Measurements from ENCODE around the gene COMMD4.

COMMD4 gene

GRCh38 chr15:75357976-75358673 lies 22.3 kb downstream of the COMMD4 start:
- no peak for DNase-seq

DNA sequence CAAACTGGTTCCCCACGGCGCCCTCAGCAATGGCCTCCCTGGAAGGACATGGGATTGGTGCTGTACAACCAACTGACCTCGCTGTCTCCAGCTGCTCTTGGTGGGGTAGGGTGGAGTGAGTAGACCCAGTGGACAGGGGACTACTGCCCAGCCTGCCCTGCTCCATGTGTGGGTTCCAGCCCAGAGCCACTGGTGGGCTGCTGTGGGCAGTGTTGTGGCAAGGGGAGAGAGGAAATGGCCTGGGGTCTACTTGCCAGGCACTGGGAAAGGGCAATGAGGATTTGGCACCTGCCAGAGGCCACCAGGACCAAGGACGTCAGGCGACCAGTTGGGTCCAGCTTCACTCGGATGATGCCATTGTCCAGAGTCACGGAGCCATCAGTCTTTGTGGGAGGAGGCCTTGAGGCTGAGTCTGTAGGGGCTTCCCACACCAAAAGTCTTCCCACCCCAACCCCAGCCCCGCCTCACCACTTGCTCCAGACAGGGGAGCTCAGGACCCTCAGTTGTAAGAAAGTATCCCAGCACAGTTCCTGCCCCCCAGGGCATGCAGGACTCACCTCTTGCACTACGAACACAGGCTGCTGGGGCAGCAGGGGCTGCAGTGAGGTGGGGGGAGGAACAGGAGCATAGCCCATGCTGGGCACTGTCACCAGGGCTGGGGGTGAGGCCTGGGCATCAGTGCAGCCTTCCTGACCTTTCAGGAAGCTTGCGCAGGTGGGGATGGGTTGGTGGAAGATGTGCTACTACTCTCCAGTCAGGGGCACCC lies 23.1 kb downstream of the COMMD4 start:
- DNase-seq = no peak

- DNase-seq = no peak
These were observed 23.8 kb downstream of the COMMD4 start for GRCh38 chr15:75359537-75360250.

DNA sequence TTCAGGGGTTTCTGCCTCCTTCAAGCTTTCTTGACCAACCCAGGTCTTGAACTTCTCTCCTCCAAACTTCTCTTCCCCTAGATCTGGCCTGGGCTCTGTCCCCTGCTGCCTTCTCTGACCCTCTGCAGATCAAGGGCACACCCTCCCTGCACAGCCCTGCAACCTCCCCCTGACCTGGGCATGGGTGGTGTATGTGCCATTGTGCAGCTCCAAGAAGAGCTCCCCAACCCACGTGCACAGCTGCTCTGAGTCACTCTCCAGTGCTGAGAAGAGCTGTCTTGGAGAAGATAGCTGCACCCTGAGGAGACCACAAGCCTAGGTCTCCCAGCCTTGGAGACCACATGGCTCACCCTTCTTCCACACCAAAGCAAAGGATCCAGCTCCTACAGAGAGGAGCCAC lies 24.5 kb downstream of the COMMD4 start:
- DNase-seq = no peak

- DNase-seq = no peak
These were observed 25.0 kb downstream of the COMMD4 start for GRCh38 chr15:75360856-75361255.

DNA sequence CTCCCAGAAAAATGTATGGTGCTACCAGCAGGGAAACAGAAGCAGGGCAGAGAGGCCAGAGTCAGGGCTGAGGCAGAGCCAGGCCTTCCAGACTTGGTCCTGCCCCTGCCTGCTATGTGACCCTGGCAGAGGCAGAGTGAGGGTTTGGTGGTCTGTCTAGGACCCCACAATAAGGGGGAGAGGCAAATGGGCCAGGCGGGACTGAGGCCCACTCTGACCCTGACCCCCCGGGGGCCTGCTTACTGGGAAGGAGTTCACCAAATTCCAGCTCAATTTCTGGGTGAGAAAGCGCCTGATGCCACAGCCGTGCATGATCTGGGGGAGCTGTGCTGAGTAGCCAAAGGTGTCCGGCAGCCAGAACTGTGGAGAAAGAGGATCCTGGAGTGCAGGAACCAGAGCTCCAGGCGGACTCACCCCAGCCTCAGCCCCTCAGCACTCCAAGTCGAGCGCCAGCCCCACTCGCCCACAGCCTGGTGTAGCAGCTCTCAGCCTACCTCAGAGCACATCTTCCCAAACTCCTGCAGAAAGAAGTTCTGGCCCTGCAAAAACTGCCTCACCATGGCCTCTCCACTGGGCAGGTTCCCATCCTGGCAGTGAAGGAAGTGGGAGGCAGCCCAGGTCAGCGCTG lies 25.6 kb downstream of the COMMD4 start:
- no peak for DNase-seq

DNA sequence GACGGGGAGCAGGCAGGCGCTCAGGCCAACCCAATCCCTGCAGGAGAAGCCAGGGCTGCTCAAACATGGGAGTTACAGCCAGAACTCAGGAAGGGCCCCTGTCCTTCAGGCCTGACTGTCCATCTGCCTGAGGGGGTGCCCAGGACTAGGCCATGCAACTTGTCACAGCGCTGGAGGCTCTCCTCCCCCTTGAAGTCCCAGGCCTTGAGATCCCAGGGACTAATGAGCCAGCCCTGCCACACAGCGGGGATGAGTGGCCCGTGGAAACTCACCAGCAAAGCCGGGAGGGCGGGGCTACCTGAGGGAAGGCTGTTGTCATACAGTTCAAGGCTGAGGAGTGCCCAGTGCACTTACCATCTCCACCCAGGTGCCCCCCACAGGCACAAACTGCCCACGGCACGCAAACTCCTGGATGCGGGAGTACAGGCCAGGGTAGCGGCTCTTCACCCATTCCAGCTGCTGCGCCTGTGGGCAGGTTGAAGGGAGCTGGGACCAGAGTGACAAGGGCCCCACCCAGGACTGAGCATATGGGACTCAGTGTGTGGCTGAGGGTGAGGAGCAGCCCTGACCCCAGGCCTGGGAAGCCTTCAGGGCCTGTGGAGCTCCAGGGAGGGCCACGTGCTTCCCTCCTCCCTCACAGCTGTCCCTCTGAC lies 26.3 kb downstream of the COMMD4 start:
- no peak for DNase-seq

DNA sequence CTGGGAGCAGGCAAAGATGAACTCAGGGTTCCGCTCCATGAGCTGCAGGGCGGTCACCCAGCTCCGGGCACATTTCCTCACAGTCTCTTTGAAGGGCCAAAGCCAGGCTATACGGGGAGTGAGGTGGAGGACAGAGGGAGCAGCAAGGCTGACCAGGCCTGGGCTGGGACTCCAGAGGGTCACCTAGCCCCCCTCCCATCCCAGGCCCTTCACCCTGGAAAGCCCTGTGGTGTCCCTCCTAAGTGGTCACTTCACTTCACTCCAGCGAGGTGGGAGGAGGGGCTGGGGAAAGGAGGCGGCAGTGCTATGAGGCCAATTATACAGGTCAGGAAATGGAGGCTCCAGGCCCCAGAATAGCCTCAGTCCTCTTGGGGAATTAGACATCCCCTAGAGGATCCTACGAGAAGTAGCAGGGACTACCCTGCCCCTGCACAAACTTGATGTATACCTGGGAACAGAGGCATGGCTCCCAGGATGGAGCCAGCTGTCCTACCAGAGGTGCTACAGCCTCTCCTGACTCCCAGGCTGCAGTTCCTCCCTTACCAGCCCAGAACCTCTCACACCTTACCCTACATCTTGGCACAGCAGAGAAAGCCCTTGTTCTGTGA lies 26.9 kb downstream of the COMMD4 start:
- no peak for DNase-seq

DNA sequence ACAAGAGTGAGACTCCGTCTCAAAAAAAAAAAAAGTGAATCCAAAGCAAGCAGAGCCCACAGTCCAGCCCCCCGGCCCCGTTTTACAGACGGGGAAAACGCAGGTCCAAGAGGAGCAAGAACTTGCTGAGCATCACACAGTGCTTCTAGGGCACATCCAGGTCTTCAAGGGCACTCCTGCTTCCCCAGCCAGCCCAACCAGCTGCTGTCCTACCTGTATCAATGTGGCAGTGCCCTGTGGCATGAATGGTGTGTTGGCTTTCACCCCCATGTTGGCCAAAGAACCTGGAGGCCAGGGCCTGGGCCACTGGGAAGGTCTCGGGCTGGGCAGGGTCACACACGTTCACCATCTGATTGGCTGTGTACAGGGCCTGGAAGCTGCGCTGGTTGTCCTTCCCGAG lies 27.9 kb downstream of the COMMD4 start:
- no peak for DNase-seq

- no peak for DNase-seq
These were observed 29.0 kb downstream of the COMMD4 start for GRCh38 chr15:75364881-75365280.

DNA sequence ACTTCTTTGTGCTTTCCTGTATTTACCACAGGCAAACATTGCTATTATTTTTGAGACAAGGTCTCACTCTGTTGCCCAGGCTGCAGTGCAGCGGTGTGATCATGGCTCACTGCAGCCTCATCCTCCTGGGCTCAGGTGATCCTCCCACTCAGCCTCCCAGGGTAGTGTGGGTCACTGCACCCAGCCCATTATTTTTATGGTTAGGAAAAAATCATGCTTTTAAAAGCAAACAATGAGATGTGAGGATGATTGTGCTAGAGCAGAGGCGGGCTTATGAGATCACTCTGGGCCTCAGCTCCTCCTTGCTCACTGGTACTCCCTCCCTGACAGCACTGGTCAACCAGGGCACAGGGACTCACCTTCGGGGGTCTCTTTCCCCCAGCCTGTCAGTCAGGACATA lies 30.3 kb downstream of the COMMD4 start:
- DNase-seq = no peak

DNA sequence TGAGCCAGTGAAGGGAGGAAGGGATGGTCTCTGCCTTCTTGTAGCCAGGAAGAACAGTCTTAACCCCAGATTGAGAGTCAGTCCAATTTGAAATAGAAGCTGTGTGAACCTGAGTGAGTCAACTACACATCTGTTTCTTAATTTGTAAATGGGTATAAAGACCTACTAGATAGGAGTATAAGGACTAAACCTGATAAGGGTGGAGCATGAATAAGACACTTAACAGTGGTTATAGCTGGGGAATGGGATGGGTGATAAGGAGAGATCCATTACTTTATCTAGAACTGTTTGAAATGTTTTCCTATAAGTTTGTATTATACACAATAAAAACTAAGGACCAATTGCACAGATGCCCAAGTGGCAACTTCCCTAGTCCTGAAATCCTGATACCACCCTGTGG lies 31.1 kb downstream of the COMMD4 start:
- DNase-seq = no peak

GRCh38 chr15:75367406-75367912 lies 31.6 kb downstream of the COMMD4 start:
- no peak for DNase-seq

GRCh38 chr15:75367913-75368688 lies 32.2 kb downstream of the COMMD4 start, which contains the start of gene MAN2C1:
Gene MAN2C1 (minus strand): TSS chr15:75368607. CDS start chr15:75368583, 24 bp downstream.
- DNase-seq = peak; percentile 92

DNA sequence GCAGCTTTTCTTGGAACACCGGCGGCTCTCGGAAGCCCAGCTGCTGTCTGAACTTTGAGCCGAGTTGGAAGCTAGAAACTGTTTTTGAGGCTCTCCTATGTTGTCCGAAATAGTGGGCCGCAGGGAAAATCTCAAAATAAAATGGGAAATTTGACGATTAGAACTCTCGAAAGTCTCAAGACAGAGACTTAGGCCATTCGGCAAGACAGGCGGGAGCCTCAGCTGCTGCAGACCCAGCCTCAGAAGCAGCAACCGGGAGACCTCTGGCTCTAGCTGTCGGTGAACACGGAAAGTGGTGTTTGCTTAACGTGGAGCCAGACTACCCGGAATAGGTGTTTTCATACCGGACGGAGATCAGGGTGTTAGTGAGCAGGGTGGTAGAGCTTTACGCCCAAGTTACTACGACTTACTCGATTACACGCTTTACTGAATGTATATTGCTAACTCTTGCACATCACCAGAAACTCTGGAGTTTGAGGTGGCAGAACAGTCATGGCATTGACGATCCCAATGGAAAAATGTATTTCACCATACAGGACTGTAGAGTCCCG lies 32.9 kb downstream of the COMMD4 start:
- DNase-seq = no peak

DNA sequence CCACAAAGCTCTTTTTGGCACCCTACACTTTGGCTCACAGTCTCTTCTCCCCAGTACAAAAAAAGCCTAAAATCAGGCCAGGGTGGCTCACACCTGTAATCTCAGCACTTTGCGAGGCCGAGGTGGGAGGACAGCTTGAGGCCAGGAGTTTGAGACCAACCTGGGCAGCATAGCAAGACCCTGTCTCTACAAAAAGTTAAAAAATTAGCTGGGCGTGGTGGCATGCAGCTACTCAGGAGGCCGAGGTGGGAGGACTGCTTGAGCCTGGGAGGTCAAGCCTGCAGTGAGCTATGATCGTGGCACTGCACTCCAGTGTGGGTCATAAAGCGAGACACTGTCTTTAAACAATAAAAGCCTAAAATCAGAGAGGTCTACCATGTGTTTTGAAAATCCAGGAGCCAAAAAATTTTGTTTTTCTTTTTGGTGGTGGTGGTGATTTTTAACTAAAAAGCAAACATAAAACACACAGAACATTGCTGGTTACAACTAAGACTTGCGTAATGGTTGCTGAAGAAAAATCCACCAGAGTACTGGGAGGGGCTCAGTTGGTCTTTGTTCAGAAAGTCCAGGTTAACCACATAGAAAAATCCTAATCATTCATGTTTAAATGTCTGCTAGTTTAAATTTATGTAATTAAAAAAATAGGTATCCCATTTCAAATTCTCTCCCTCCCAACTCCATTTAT lies 34.2 kb downstream of the COMMD4 start:
- no peak for DNase-seq

- no peak for DNase-seq
These were observed 35.6 kb downstream of the COMMD4 start for GRCh38 chr15:75371486-75371885.

- no peak for DNase-seq
These were observed 36.2 kb downstream of the COMMD4 start for GRCh38 chr15:75371901-75372688.

GRCh38 chr15:75380773-75381172 lies 44.9 kb downstream of the COMMD4 start:
- no peak for DNase-seq

Data from stimulated activated naive CD4-positive, alpha-beta T cell treated with Interleukin-2 at 50 U/mL for 16 hours (primary cell).